Nephron (organoid): Measurements from ENCODE around the gene OR10A5.
"Not testable (repeated sequence)": the region's sequence is repeated elsewhere in the genome, so short reads cannot be mapped to it uniquely, and the experiment has no call there.

Experiments
- H3K27ac Mint-ChIP-seq, 3 experiments: 2 replicates each; pipeline ENCODE4 v1.8.0; 2020; ENCODE audit warnings: mixed read lengths in 3 of 3, mild to moderate bottlenecking in 2 of 3, moderate library complexity in 1 of 3
- H3K27me3 Mint-ChIP-seq: 2 replicates; pipeline ENCODE4 v1.8.0; 2021; ENCODE audit warnings: low read depth, mild to moderate bottlenecking, moderate library complexity, mixed read lengths
- H3K36me3 Mint-ChIP-seq: 2 replicates; pipeline ENCODE4 v1.8.0; 2020; ENCODE audit warnings: low read depth, mixed read lengths
- H3K4me1 Mint-ChIP-seq: 2 replicates; pipeline ENCODE4 v1.8.0; 2020; ENCODE audit warnings: mixed read lengths
- H3K4me3 Mint-ChIP-seq, 3 experiments: 2 replicates each; pipeline ENCODE4 v1.8.0; 2020; ENCODE audit warnings: mild to moderate bottlenecking in 3 of 3, mixed read lengths in 3 of 3, moderate library complexity in 2 of 3
- H3K9me3 Mint-ChIP-seq: 2 replicates; pipeline ENCODE4 v1.8.0; 2020; ENCODE audit warnings: mixed read lengths
- CTCF ChIP-seq, 3 experiments: fragments of 200-600 bp; sonication (generic); IDR thresholded peaks; one replicate each; pipeline ENCODE4 v1.5.0; 2021; ENCODE audit warnings: antibody characterized with exemption in 3 of 3; ENCODE audit not compliant: unreplicated experiment in 3 of 3

Gene OR10A5

GRCh38 chr11:6841694-6842093 is 3.8 kb upstream of the OR10A5 start:
- Mint-ChIP-seq H3K9me3 (peaks cover 7% of the 10 kb centered on the region), H3K4me1 (no peaks in the 10 kb centered on the region), H3K4me3 (no peak overlapping the region), H3K36me3 (no peaks in the 10 kb centered on the region), H3K27me3 (no peaks in the 10 kb centered on the region), H3K27ac (no peak overlapping the region)
- no peak for TF ChIP-seq CTCF (IDR thresholded peaks at IDR 0.05; ENCODE audit: unreplicated experiment in 3 of 3)

- Mint-ChIP-seq H3K9me3 (peaks cover 7% of the 10 kb centered on the region), H3K27me3 (no peaks in the 10 kb centered on the region), H3K4me1 (no peaks in the 10 kb centered on the region), H3K4me3 (no peak overlapping the region), H3K36me3 (no peaks in the 10 kb centered on the region), H3K27ac (no peak overlapping the region)
- TF ChIP-seq CTCF (IDR thresholded peaks at IDR 0.05; ENCODE audit: unreplicated experiment in 3 of 3) = no peak
These were observed 1.8 kb upstream of the OR10A5 start for GRCh38 chr11:6843670-6844069.

GRCh38 chr11:6844356-6844755 is 1.1 kb upstream of the OR10A5 start:
- TF ChIP-seq CTCF (IDR thresholded peaks at IDR 0.05; ENCODE audit: unreplicated experiment in 3 of 3) = no peak
- Mint-ChIP-seq H3K4me3 (no peak overlapping the region), H3K27me3 (no peaks in the 10 kb centered on the region), H3K4me1 (no peaks in the 10 kb centered on the region), H3K9me3 (peaks cover 7% of the 10 kb centered on the region), H3K27ac (no peak overlapping the region), H3K36me3 (no peaks in the 10 kb centered on the region)

- Mint-ChIP-seq H3K4me3 (no peak overlapping the region), H3K27me3 (no peaks in the 10 kb centered on the region), H3K4me1 (no peaks in the 10 kb centered on the region), H3K27ac (no peak overlapping the region), H3K36me3 (peaks cover 4% of the 10 kb centered on the region), H3K9me3 (peaks cover 23% of the 10 kb centered on the region)
- no peak for TF ChIP-seq CTCF (IDR thresholded peaks at IDR 0.05; ENCODE audit: unreplicated experiment in 3 of 3)
These were observed 5.0 kb downstream of the OR10A5 start for GRCh38 chr11:6850526-6850925.

- H3K36me3 Mint-ChIP-seq, H3K4me3 Mint-ChIP-seq, H3K27ac Mint-ChIP-seq, H3K4me1 Mint-ChIP-seq, H3K27me3 Mint-ChIP-seq: not testable (repeated sequence)
- H3K9me3 Mint-ChIP-seq = peaks cover 18% of the 10 kb centered on the region
These were observed 9.3 kb downstream of the OR10A5 start for GRCh38 chr11:6854801-6855200.

- TF ChIP-seq CTCF (IDR thresholded peaks at IDR 0.05; ENCODE audit: unreplicated experiment in 3 of 3) = no peak
- Mint-ChIP-seq H3K36me3 (no peaks in the 10 kb centered on the region), H3K9me3 (peaks cover 13% of the 10 kb centered on the region), H3K4me3 (no peak overlapping the region), H3K27me3 (no peaks in the 10 kb centered on the region), H3K4me1 (no peaks in the 10 kb centered on the region), H3K27ac (no peak overlapping the region)
These were observed 10.6 kb downstream of the OR10A5 start for GRCh38 chr11:6855971-6856541.
